KBM-7 (cell line): Measurements from ENCODE around the gene PCDHGB7.
A peak's percentile ranks its signal among the peaks of the same experiment; 100 is the strongest.
"Not testable (repeated sequence)": the region's sequence is repeated elsewhere in the genome, so short reads cannot be mapped to it uniquely, and the experiment has no call there.

Experiments used
- DNase-seq: peaks from one replicate; pipeline ENCODE4 v3.0.0-alpha.2; 2015
- in situ Hi-C: fragments of 300-500 bp; cut with MboI; formaldehyde crosslinking; loops from 2 replicates; pipeline ENCODE4 v1.14.3; 2020; ENCODE audit warnings: low sequenced_read_pairs, low pct_unique_long_range_greater_than_20kb, mixed read lengths

PCDHGB7 gene

GRCh38 chr5:141393267-141393666 lies 24.2 kb upstream of the PCDHGB7 start:
- in situ Hi-C loops = no loop called here
- no peak for DNase-seq

GRCh38 chr5:141394401-141395187 lies 22.9 kb upstream of the PCDHGB7 start:
- in situ Hi-C loops, DNase-seq: not testable (repeated sequence)

GRCh38 chr5:141397756-141398551 lies 19.5 kb upstream of the PCDHGB7 start, which contains the start of gene PCDHGB5:
Gene PCDHGB5, plus strand, starts transcription at chr5:141397947. Its CDS starts 181 bp downstream, at chr5:141398128.
- in situ Hi-C loops, DNase-seq: not testable (repeated sequence)

GRCh38 chr5:141398608-141399007 lies 18.9 kb upstream of the PCDHGB7 start:
- no peak for DNase-seq
- in situ Hi-C loops = no loop called here

GRCh38 chr5:141399555-141400258 lies 17.8 kb upstream of the PCDHGB7 start:
- no peak for DNase-seq
- in situ Hi-C loops = no loop called here

- DNase-seq = peak; percentile 3
- in situ Hi-C loops = no loop called here
These were observed 14.8 kb upstream of the PCDHGB7 start, which contains the start of gene PCDHGA9 for GRCh38 chr5:141402553-141403243. Gene PCDHGA9, plus strand, starts transcription at chr5:141402778. Its CDS starts 175 bp downstream, at chr5:141402953.

GRCh38 chr5:141403387-141403786 lies 14.1 kb upstream of the PCDHGB7 start:
- in situ Hi-C loops = no loop called here
- no peak for DNase-seq

GRCh38 chr5:141407790-141408505 lies 9.5 kb upstream of the PCDHGB7 start, which contains the start of gene PCDHGB6:
Gene PCDHGB6, plus strand, starts transcription at chr5:141408021. Its CDS starts 182 bp downstream, at chr5:141408203.
- DNase-seq = not testable (repeated sequence)

GRCh38 chr5:141409598-141410306 lies 7.7 kb upstream of the PCDHGB7 start:
- in situ Hi-C loops = no loop called here
- no peak for DNase-seq

More at GRCh38 chr5:141407790-141408505, 9.5 kb upstream of the PCDHGB7 start, which contains the start of gene PCDHGB6:
- in situ Hi-C loops = not testable (repeated sequence)

- no peak for DNase-seq
- in situ Hi-C loops = no loop called here
These were observed 5.9 kb upstream of the PCDHGB7 start for GRCh38 chr5:141411575-141411974.

GRCh38 chr5:141412854-141413539 lies 4.5 kb upstream of the PCDHGB7 start, which contains the start of gene PCDHGA10:
Gene PCDHGA10, plus strand, starts transcription at chr5:141412987. Its CDS starts 189 bp downstream, at chr5:141413176.
- peak; percentile 87 for DNase-seq

GRCh38 chr5:141413540-141414069 lies 3.9 kb upstream of the PCDHGB7 start:
- no peak for DNase-seq
- in situ Hi-C loops = no loop called here

More at GRCh38 chr5:141412854-141413539, 4.5 kb upstream of the PCDHGB7 start, which contains the start of gene PCDHGA10:
- in situ Hi-C loops = no loop called here

- in situ Hi-C loops, DNase-seq: not testable (repeated sequence)
These were observed 2.8 kb upstream of the PCDHGB7 start for GRCh38 chr5:141414548-141415274.

- DNase-seq, in situ Hi-C loops: not testable (repeated sequence)
These were observed 2.2 kb upstream of the PCDHGB7 start for GRCh38 chr5:141415275-141415618.

GRCh38 chr5:141419074-141419880 lies 1.8 kb downstream of the PCDHGB7 start:
- in situ Hi-C loops = no loop called here
- no peak for DNase-seq
